SKM-1 (cell line): ENCODE measurements around the gene ANAPC5.
"Not testable (repeated sequence)": the region's sequence is repeated elsewhere in the genome, so short reads cannot be mapped to it uniquely, and the experiment has no call there.

Experiments used
- DNase-seq: peaks from one replicate; lab custom pipeline; 2025; ENCODE audit not compliant: unreplicated experiment; lab: John Stamatoyannopoulos, UW

ANAPC5 gene

DNA sequence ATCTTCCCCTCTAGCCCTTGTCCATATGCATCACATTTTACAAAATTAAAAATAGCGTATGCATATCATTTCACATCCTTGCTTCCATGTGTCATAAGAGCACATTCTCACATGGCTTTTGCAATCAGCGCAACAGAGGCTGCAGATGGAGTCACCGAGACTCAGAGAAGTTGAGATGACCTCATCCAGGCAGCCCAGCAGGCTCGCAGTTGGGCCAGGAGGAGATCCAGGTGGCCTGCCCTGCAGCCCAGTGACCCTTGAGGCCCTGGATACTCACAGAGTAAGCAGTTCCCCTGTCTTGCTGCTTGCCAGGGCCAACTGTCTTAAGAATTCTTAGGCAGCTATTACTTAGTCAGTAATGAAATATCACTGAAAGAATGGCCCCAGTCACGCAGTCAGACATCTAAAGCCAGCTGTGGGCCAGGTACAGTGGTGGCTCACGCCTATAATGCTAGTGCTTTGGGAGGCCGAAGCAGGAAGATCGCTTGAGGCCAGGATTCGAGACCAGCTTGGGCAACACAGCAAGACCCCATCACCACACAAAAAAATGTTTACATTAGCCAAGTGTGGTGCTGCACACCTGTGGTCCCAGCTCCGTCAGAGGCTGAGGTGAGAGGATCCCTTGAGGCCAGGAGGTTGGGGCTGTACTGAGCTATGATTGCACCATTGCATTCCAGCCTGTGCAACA lies 64.8 kb downstream of the ANAPC5 start:
- no peak for DNase-seq

GRCh38 chr12:121285856-121286255 lies 66.4 kb downstream of the ANAPC5 start:
- no peak for DNase-seq

GRCh38 chr12:121284551-121285390 lies 67.4 kb downstream of the ANAPC5 start:
- no peak for DNase-seq

DNA sequence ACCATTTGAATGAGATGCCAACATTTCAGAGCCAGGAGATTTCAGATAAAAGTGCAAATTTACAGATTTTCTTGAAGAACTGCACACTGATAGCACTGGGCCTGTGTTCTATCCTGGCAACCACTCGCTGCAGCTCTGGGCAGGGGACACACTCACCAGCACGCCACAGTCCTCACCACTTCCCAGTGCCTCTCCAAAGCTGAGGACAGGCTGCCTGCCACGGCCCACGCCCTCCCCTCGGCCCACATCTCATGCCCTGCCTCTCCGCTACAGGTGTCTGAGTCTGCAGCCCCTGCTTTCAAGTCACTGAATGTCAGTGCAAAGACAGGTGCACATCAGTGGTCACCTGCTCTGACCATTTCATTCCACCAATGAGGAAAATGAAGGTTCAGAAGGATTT lies 68.4 kb downstream of the ANAPC5 start:
- DNase-seq: no peak

- DNase-seq: no peak
Measured at GRCh38 chr12:121283388-121283787, 68.8 kb downstream of the ANAPC5 start.

- DNase-seq: not testable (repeated sequence)
Measured at GRCh38 chr12:121282910-121283309, 69.3 kb downstream of the ANAPC5 start.

- DNase-seq: no peak
Measured at GRCh38 chr12:121282072-121282742, 70.0 kb downstream of the ANAPC5 start.

- DNase-seq: not testable (repeated sequence)
Measured at GRCh38 chr12:121281116-121281515, 71.1 kb downstream of the ANAPC5 start.

DNA sequence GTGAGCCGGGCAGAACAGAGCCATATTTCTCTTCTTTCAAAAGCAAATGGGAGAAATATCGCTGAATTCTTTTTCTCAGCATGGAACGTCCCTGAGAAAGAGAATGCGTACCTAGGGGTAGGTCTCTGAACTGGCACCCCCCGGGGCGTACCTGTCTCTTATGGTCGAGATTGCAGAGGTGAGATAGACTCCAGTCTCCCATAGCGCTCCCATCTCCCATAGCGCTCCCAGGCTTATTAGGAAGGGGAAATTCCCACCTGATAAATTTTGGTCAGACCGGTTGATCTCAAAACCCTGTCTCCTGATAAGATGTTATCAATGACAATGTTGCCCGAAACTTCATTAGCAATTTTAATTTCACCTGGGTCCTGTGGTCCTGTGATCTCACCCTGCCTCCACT lies 71.7 kb downstream of the ANAPC5 start:
- not testable (repeated sequence) for DNase-seq

- DNase-seq: no peak
Measured at GRCh38 chr12:121279507-121279915, 72.7 kb downstream of the ANAPC5 start.

DNA sequence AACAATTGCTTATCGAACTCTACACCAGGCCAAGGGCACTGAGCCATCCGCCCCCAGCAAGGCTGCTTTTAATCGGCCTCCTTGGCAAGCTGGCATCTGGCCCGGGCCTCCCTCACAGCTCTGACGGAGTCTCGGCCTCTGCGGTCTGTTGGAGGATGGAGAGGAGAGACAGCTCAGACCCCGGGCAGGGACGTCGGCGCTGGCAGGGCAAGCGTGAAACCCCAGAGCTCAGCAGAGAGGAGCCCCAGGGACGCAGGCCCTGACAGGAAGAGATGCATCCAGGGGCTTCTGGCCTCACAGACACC lies 73.2 kb downstream of the ANAPC5 start:
- no peak for DNase-seq

DNA sequence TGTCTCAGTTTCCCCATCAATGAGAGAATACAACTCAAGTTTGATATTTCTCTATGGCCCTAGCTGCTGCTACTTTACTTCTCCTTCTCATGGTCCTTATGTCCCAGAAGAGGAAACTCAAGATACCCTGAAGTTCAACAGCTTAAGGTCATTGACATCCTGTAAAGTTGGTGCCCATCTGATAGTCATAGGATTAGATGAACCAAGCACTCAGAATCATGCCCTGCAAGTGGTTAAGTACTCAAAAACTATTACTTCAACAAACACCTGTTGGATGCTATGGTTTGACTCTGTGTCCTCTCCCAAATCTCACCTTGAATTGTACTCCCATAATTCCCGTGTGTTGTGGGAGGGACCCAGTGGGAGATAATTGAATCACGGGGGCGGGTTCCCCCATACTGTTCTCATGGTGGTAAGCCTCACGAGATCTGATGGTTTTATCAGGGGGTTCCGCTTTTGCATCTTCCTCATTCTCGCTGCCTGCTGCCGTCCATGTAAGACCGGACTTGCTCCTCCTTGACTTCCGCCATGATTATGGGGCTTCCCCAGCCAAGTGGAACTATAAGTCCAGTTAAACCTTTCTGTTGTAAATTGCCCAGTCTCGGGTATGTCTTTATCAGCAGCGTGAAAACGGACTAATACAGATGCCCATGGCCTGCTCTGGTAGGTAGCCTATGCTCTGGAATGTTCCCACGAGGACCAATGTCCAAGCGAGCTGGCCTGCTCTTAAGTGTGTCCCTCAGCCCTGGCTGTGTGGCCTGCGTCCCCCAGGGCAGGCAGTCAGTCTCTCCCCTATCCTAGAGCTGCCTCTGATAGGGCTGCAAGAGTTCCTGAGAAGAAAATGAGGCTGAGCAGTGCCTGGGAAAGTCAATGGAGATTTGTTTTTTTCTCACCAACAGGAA lies 73.8 kb downstream of the ANAPC5 start:
- no peak for DNase-seq

DNA sequence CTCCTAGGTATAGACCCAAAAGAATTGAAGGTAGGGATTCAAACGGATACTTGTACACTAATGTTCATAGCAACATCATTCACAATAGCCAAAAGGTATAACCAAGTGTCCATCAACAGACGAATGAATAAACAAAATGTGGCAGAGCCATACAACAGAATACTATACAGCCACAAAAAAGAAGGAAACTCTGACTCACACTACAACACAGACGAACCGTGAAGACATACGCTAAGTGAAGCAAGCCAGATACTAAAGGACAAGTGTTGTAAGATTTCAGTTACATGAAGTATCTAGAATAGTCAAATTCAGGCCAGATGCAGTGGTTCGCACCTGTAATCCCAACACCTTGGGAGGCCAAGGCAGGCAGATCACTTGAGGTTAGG lies 74.8 kb downstream of the ANAPC5 start:
- DNase-seq: no peak

DNA sequence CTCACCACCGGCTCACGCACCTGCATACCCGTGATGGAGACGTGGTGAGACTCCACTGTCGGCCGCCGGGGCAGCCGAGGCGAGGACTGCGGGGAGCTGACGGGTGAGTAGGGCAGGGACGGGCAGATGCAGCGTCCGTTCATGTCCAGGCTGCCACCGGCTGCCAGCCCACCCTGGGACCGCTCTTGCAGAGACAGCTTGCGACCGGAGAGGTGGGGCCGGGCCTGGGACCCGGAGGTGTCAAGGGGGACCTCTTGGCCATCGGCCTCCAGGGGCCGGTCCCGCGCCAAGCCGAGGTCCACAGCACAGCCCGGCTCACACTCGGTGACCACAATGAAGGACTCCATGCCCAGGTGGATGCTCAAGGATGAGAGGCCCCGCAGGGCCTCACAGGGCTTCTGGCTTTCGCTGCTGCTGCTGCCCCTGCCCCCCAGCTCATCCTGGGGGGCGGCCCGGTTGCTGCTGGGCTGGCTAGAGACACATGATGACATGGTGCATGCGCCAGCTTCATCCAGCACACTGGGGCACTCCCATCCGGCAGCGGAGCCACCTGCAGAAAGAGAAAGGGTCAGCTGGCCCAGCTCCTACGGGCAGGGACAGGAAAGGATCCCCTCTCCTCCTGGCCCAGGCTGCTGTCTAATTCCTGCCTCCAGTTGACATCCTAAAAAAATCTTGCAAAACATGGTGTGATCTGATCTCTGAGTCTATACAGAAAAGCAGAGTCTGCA lies 78.0 kb downstream of the ANAPC5 start:
- DNase-seq: no peak

DNA sequence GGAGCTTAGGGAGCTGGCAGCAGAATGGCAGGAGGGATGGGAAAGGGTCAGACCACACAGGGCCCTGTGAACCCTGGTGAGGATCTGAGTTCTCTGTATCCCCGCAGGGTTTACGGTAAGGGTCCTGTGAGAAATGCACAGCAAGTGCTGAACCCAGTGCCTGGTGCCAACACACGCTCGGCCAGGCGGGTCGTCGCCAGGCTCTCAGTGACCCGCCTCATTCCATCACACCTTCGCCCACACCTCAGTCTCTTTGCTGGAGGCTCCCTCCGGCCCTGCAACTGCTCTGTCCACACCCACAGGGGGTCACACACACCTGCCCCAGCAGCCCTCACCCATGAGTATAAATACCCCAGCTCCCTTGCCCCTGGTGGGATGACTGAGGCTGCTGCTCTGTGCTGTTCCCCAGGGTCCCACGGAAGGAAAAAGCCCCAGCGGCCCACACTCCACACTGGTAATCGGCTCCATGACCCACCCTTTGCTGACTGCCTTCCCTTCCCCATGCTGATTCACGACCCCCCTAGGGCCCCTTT lies 78.8 kb downstream of the ANAPC5 start:
- DNase-seq: no peak

GRCh38 chr12:121267822-121268221 lies 84.4 kb downstream of the ANAPC5 start:
- no peak for DNase-seq

- no peak for DNase-seq
Measured at GRCh38 chr12:121264951-121265515, 87.2 kb downstream of the ANAPC5 start.

- DNase-seq: no peak
Measured at GRCh38 chr12:121264135-121264534, 88.1 kb downstream of the ANAPC5 start.

DNA sequence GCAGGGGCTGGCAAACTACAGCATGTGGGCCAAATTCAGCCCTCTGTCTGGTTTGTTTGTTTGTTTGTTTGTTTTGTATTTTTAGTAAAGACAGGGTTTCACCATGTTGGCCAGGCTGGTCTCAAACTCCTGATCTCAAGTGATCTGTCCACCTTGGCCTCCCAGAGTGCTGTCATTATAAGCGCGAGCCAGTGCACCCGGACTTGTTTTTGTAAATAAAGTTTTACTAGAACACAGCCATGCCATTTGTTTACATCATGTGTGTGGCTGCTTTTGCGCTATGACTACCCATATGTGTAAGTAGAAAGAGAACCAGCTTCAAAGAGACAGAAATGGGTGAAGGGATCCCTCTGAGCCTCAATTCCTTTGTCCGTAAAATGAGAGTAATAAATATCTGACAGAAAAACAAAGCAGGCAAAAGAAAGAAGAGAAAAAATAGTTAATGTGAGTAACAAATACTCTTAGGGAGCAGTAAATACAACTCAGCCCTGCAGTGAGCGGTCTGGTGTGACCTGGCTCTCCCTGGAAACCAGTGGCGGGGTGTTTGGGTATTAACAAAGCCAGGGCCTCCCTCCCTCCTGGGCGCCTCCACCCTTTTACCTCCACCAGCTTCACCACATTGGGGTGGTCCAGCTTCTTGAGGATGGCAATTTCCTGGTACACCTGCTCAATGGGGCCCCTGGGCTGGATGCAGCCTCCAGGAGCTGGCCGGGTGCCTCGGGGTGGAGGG lies 88.8 kb downstream of the ANAPC5 start:
- no peak for DNase-seq
